IPS-18a (cell line): ENCODE results near the gene AMMECR1.

Experiments
- H3K27ac ChIP-seq: one replicate; pipeline ENCODE4 v1.5.1; 2013; ENCODE audit warnings: low read length
- H3K27me3 ChIP-seq: one replicate; pipeline ENCODE4 v1.6.1; 2013; ENCODE audit warnings: mild to moderate bottlenecking, low read length; ENCODE audit not compliant: control insufficient read depth, insufficient read depth
- H3K36me3 ChIP-seq: one replicate; pipeline ENCODE4 v1.6.1; 2013; ENCODE audit warnings: low read depth, low read length; ENCODE audit not compliant: control insufficient read depth
- H3K4me1 ChIP-seq: one replicate; pipeline ENCODE4 v1.6.1; 2013; ENCODE audit warnings: low read depth, low read length; ENCODE audit not compliant: control insufficient read depth
- H3K4me3 ChIP-seq: one replicate; pipeline ENCODE4 v1.5.1; 2013; ENCODE audit warnings: low read length
- H3K9ac ChIP-seq: one replicate; pipeline ENCODE4 v1.6.1; 2013; ENCODE audit warnings: mild to moderate bottlenecking, low read length, moderate library complexity
- H3K9me3 ChIP-seq: one replicate; pipeline ENCODE4 v1.6.1; 2013; ENCODE audit warnings: low read depth, low read length; ENCODE audit not compliant: control insufficient read depth

AMMECR1 gene

GRCh38 chrX:110224926-110225617, 92.8 kb downstream of the AMMECR1 start:
- Histone ChIP-seq H3K27me3 (no peaks in the 10 kb centered on the region), H3K9me3 (no peaks in the 10 kb centered on the region), H3K36me3 (no peaks in the 10 kb centered on the region), H3K27ac (no peak overlapping the region), H3K4me1 (peaks cover 9% of the 10 kb centered on the region), H3K9ac (no peak overlapping the region), H3K4me3 (no peak overlapping the region)

GRCh38 chrX:110222497-110223257, 95.2 kb downstream of the AMMECR1 start:
- Histone ChIP-seq H3K27me3 (no peaks in the 10 kb centered on the region), H3K9me3 (no peaks in the 10 kb centered on the region), H3K4me1 (no peaks in the 10 kb centered on the region), H3K4me3 (no peak overlapping the region), H3K9ac (no peak overlapping the region), H3K27ac (no peak overlapping the region), H3K36me3 (no peaks in the 10 kb centered on the region)

- Histone ChIP-seq H3K4me3 (no peak overlapping the region), H3K27me3 (no peaks in the 10 kb centered on the region), H3K36me3 (no peaks in the 10 kb centered on the region), H3K9me3 (no peaks in the 10 kb centered on the region), H3K9ac (no peak overlapping the region), H3K4me1 (no peaks in the 10 kb centered on the region), H3K27ac (no peak overlapping the region)
Observed at GRCh38 chrX:110219920-110220319, 98.0 kb downstream of the AMMECR1 start.

- Histone ChIP-seq H3K36me3 (no peaks in the 10 kb centered on the region), H3K4me1 (no peaks in the 10 kb centered on the region), H3K27me3 (no peaks in the 10 kb centered on the region), H3K4me3 (no peak overlapping the region), H3K27ac (no peak overlapping the region), H3K9ac (no peak overlapping the region), H3K9me3 (no peaks in the 10 kb centered on the region)
Observed at GRCh38 chrX:110218591-110218990, 99.3 kb downstream of the AMMECR1 start.

- no peaks in the 10 kb centered on the region for H3K4me1 ChIP-seq
- no peak overlapping the region for H3K4me3 ChIP-seq
- no peaks in the 10 kb centered on the region for H3K36me3 ChIP-seq
Observed at GRCh38 chrX:110216027-110216426, 101.9 kb downstream of the AMMECR1 start.

GRCh38 chrX:110215411-110215810, 102.5 kb downstream of the AMMECR1 start:
- no peaks in the 10 kb centered on the region for H3K9me3 ChIP-seq
- no peak overlapping the region for H3K27ac ChIP-seq
- peaks cover 3% of the 10 kb centered on the region for H3K4me1 ChIP-seq
- no peak overlapping the region for H3K9ac ChIP-seq
- H3K36me3 ChIP-seq = no peaks in the 10 kb centered on the region
- no peak overlapping the region for H3K4me3 ChIP-seq
- H3K27me3 ChIP-seq = no peaks in the 10 kb centered on the region

More at GRCh38 chrX:110216027-110216426, 101.9 kb downstream of the AMMECR1 start:
- H3K9me3 ChIP-seq = no peaks in the 10 kb centered on the region
- no peak overlapping the region for H3K9ac ChIP-seq
- no peak overlapping the region for H3K27ac ChIP-seq
- H3K27me3 ChIP-seq = no peaks in the 10 kb centered on the region

GRCh38 chrX:110214684-110215083, 103.2 kb downstream of the AMMECR1 start:
- Histone ChIP-seq H3K4me3 (no peak overlapping the region), H3K36me3 (no peaks in the 10 kb centered on the region), H3K4me1 (peaks cover 6% of the 10 kb centered on the region), H3K9ac (no peak overlapping the region), H3K27me3 (no peaks in the 10 kb centered on the region), H3K9me3 (no peaks in the 10 kb centered on the region), H3K27ac (no peak overlapping the region)

GRCh38 chrX:110213183-110213582, 104.7 kb downstream of the AMMECR1 start:
- H3K4me1 ChIP-seq = peaks cover 6% of the 10 kb centered on the region
- no peak overlapping the region for H3K27ac ChIP-seq
- no peak overlapping the region for H3K9ac ChIP-seq
- H3K9me3 ChIP-seq = no peaks in the 10 kb centered on the region
- H3K36me3 ChIP-seq = no peaks in the 10 kb centered on the region
- H3K27me3 ChIP-seq = no peaks in the 10 kb centered on the region
- no peak overlapping the region for H3K4me3 ChIP-seq

GRCh38 chrX:110212299-110212698, 105.6 kb downstream of the AMMECR1 start:
- no peak overlapping the region for H3K27ac ChIP-seq

GRCh38 chrX:110211340-110211739, 106.5 kb downstream of the AMMECR1 start:
- no peaks in the 10 kb centered on the region for H3K36me3 ChIP-seq
- H3K27ac ChIP-seq = no peak overlapping the region
- H3K9ac ChIP-seq = no peak overlapping the region
- no peak overlapping the region for H3K4me3 ChIP-seq
- peaks cover 6% of the 10 kb centered on the region for H3K4me1 ChIP-seq
- no peaks in the 10 kb centered on the region for H3K27me3 ChIP-seq
- no peaks in the 10 kb centered on the region for H3K9me3 ChIP-seq

More at GRCh38 chrX:110212299-110212698, 105.6 kb downstream of the AMMECR1 start:
- H3K27me3 ChIP-seq = no peaks in the 10 kb centered on the region
- no peaks in the 10 kb centered on the region for H3K9me3 ChIP-seq
- no peak overlapping the region for H3K9ac ChIP-seq
- H3K36me3 ChIP-seq = no peaks in the 10 kb centered on the region
- H3K4me1 ChIP-seq = peaks cover 6% of the 10 kb centered on the region
- H3K4me3 ChIP-seq = no peak overlapping the region

- Histone ChIP-seq H3K9ac (no peak overlapping the region), H3K36me3 (no peaks in the 10 kb centered on the region), H3K4me1 (peaks cover 6% of the 10 kb centered on the region), H3K27me3 (no peaks in the 10 kb centered on the region), H3K9me3 (no peaks in the 10 kb centered on the region), H3K4me3 (no peak overlapping the region), H3K27ac (no peak overlapping the region)
Observed at GRCh38 chrX:110210417-110211139, 107.3 kb downstream of the AMMECR1 start.
